Osteoblast (primary cell): ENCODE measurements around the gene TMEM63B. TPM values are rescaled to one million over a fixed set of nuclear protein-coding genes. Genes with fewer than 3 reads are reported as not detected.

ENCODE experiments used
- DNase-seq: peaks from one replicate; pipeline ENCODE4 v3.0.0; 2011; ENCODE audit warnings: low spot score, mixed read lengths; ENCODE audit not compliant: insufficient read length; ENCODE audit errors: missing footprints
- H2AFZ ChIP-seq: 2 replicates; pipeline ENCODE4 v1.6.0; 2011; ENCODE audit warnings: mild to moderate bottlenecking, low read length
- H3K27ac ChIP-seq: 2 replicates; pipeline ENCODE4 v1.5.1; 2011; ENCODE audit warnings: mild to moderate bottlenecking, low read depth, low read length, moderate library complexity
- H3K27me3 ChIP-seq: 2 replicates; pipeline ENCODE4 v1.6.0; 2012; ENCODE audit warnings: mild to moderate bottlenecking, control low read depth, inconsistent platforms, low read length, moderate library complexity; ENCODE audit not compliant: insufficient read depth
- H3K36me3 ChIP-seq: 2 replicates; pipeline ENCODE4 v1.5.1; 2011; ENCODE audit warnings: mild to moderate bottlenecking, low read length, control low read depth, moderate library complexity; ENCODE audit not compliant: insufficient read depth
- H3K4me1 ChIP-seq: 2 replicates; pipeline ENCODE4 v1.5.1; 2011; ENCODE audit warnings: mild to moderate bottlenecking, low read length, control low read depth, moderate library complexity; ENCODE audit not compliant: insufficient read depth
- H3K4me2 ChIP-seq: 2 replicates; pipeline ENCODE4 v1.6.0; 2011; ENCODE audit warnings: mild to moderate bottlenecking, low read length; ENCODE audit not compliant: insufficient read depth
- H3K4me3 ChIP-seq: fragments of 200-600 bp; sonication (generic); 3 replicates; pipeline ENCODE4 v1.5.1; 2012; ENCODE audit warnings: mild to moderate bottlenecking, low read length, inconsistent platforms; ENCODE audit not compliant: insufficient read depth
- H3K79me2 ChIP-seq: 2 replicates; pipeline ENCODE4 v1.6.0; 2012; ENCODE audit warnings: mild to moderate bottlenecking, low read length, control low read depth, inconsistent platforms; ENCODE audit not compliant: insufficient read depth
- H3K9me3 ChIP-seq: 2 replicates; pipeline ENCODE4 v1.5.1; 2011; ENCODE audit warnings: low read depth, low read length, control low read depth
- H4K20me1 ChIP-seq: 2 replicates; pipeline ENCODE4 v1.6.0; 2012; ENCODE audit warnings: mild to moderate bottlenecking, low read length, control low read depth; ENCODE audit not compliant: insufficient read depth
- CTCF ChIP-seq: IDR thresholded peaks from 2 replicates; pipeline ENCODE4 v1.5.1; 2011; ENCODE audit warnings: mild to moderate bottlenecking, low read depth, low read length, moderate library complexity; ENCODE audit errors: extremely low read depth
- total RNA-seq: library from RNA; depleted of rRNA; stranded (reverse); fragments of >200 nt; gene quantifications from 2 replicates; pipeline ENCODE4 v1.2.3, GENCODE V29; 2012

TMEM63B gene
- total RNA-seq, 1 donor = 36.6 TPM

- no peak for DNase-seq
- H3K27ac ChIP-seq = peak overlapping the region; percentile 89
- no peak overlapping the region for H2AFZ ChIP-seq
- no peak overlapping the region for H3K4me3 ChIP-seq
- H4K20me1 ChIP-seq = peaks cover 7% of the 10 kb centered on the region
- peaks cover 54% of the 10 kb centered on the region for H3K4me1 ChIP-seq
- no peak for TF ChIP-seq CTCF
- H3K79me2 ChIP-seq = peaks cover 84% of the 10 kb centered on the region
- peaks cover 30% of the 10 kb centered on the region for H3K36me3 ChIP-seq
- H3K9me3 ChIP-seq = no peaks in the 10 kb centered on the region
- no peaks in the 10 kb centered on the region for H3K27me3 ChIP-seq
- peak overlapping the region; percentile 79 for H3K4me2 ChIP-seq
Observed at GRCh38 chr6:44115866-44116265, 11.5 kb upstream of the TMEM63B start.

GRCh38 chr6:44116641-44117382, 10.5 kb upstream of the TMEM63B start:
- peaks cover 86% of the 10 kb centered on the region for H3K79me2 ChIP-seq
- H3K27ac ChIP-seq = peak overlapping the region; percentile 89
- H3K4me1 ChIP-seq = peaks cover 61% of the 10 kb centered on the region
- peak; percentile 90 for DNase-seq
- H3K4me3 ChIP-seq = peak overlapping the region; percentile 32
- peaks cover 10% of the 10 kb centered on the region for H4K20me1 ChIP-seq
- H3K9me3 ChIP-seq = no peaks in the 10 kb centered on the region
- no peak overlapping the region for H2AFZ ChIP-seq
- peak overlapping the region; percentile 79 for H3K4me2 ChIP-seq
- TF ChIP-seq CTCF = no peak
- peaks cover 23% of the 10 kb centered on the region for H3K36me3 ChIP-seq
- no peaks in the 10 kb centered on the region for H3K27me3 ChIP-seq

- Histone ChIP-seq H3K4me1 (peaks cover 61% of the 10 kb centered on the region), H3K36me3 (peaks cover 15% of the 10 kb centered on the region), H3K4me3 (peak overlapping the region; percentile 9), H4K20me1 (peaks cover 10% of the 10 kb centered on the region), H3K27ac (peak overlapping the region; percentile 89), H3K9me3 (no peaks in the 10 kb centered on the region), H3K27me3 (no peaks in the 10 kb centered on the region), H3K4me2 (peak overlapping the region; percentile 79), H3K79me2 (peaks cover 88% of the 10 kb centered on the region), H2AFZ (no peak overlapping the region)
- DNase-seq = no peak
- TF ChIP-seq CTCF = no peak
Observed at GRCh38 chr6:44117397-44118128, 9.8 kb upstream of the TMEM63B start.

GRCh38 chr6:44119704-44120262, 7.6 kb upstream of the TMEM63B start:
- Histone ChIP-seq H3K79me2 (peaks cover 95% of the 10 kb centered on the region), H3K4me2 (peak overlapping the region; percentile 38), H3K9me3 (no peaks in the 10 kb centered on the region), H3K36me3 (no peaks in the 10 kb centered on the region), H3K4me1 (peaks cover 76% of the 10 kb centered on the region), H3K4me3 (no peak overlapping the region), H3K27ac (peak overlapping the region; percentile 43), H3K27me3 (no peaks in the 10 kb centered on the region), H4K20me1 (peaks cover 29% of the 10 kb centered on the region), H2AFZ (no peak overlapping the region)
- no peak for TF ChIP-seq CTCF
- no peak for DNase-seq
